ENCODE data around the gene SLC38A2.

Gene SLC38A2

GRCh38 chr12:46380022-46380796, 7.6 kb upstream of the SLC38A2 start:
- no peak for DNase-seq (ENCODE audit: low read depth, low spot score)
- H3K4me3 ChIP-seq (ENCODE audit: low read length) = no peak overlapping the region

DNA sequence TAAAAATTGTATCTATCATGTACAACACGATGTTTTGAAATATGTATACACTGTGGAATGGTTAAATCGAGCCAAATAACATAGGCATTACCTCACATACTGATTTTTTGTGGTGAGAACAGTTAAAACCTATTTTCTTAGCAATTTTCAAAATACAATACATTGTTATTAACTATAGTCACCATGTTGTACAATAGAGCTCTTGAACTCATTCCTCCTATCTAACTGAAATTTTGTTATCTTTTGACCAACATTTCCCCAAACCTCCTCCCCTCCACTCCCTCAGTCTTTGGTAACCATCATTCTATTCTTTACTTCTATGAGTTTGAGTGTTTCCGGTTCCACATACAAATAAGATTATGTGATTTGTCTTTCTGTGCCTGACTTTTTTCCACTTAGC, 6.8 kb upstream of the SLC38A2 start:
- DNase-seq (ENCODE audit: low read depth, low spot score) = no peak
- H3K4me3 ChIP-seq (ENCODE audit: low read length) = no peak overlapping the region

- DNase-seq (ENCODE audit: low read depth, low spot score) = no peak
- H3K4me3 ChIP-seq (ENCODE audit: low read length) = no peak overlapping the region
Observed at GRCh38 chr12:46378530-46378929, 6.0 kb upstream of the SLC38A2 start.

DNA sequence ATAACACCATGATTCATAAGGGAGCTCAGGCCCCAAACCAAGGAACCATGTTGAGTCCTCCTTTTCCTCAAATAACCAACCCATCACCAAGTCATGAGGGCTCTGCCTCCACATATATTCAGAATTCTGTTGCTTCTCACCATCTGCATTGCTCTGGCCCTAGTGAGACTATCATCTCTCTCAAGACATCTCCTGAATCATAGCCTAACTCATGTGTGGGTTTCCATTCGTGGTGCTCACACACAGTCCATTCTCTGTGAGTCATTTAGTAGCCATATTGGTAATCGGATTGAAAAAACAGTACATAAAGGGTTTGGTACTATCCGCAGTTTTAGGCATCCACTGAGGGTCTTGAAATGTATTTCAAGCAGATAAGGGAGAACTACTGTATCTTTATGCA, 5.1 kb upstream of the SLC38A2 start:
- no peak for DNase-seq (ENCODE audit: low read depth, low spot score)
- H3K4me3 ChIP-seq (ENCODE audit: low read length) = no peak overlapping the region

GRCh38 chr12:46376579-46376978, 4.0 kb upstream of the SLC38A2 start:
- no peak overlapping the region for H3K4me3 ChIP-seq (ENCODE audit: low read length)
- DNase-seq (ENCODE audit: low read depth, low spot score) = no peak

DNA sequence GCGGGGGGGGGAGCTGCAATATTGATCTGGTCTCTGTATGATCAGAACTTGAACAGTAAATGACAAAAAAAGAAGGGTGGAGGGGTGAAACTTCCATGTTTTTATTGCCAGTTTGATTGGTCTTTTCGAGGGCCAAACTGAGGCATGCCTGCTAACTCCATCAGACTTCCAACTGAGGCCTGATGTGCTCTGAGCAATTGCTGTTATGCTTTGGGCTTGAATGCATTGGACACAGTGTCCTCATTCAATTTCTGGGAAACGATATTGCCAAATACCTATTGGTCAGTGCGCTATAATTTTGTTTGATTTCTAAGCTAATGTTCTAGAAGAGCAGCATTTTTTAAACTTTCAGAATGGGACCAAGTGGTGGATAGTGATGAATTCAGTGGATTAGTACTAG, 2.1 kb upstream of the SLC38A2 start:
- no peak overlapping the region for H3K4me3 ChIP-seq (ENCODE audit: low read length)

GRCh38 chr12:46374310-46374709, 1.7 kb upstream of the SLC38A2 start:
- DNase-seq (ENCODE audit: low read depth, low spot score) = no peak
- no peak overlapping the region for H3K4me3 ChIP-seq (ENCODE audit: low read length)

More for the DNA sequence above, 2.1 kb upstream of the SLC38A2 start:
- no peak for DNase-seq (ENCODE audit: low read depth, low spot score)

- H3K4me3 ChIP-seq (ENCODE audit: low read length) = peak overlapping the region; percentile 95
- no peak for DNase-seq (ENCODE audit: low read depth, low spot score)
Observed at GRCh38 chr12:46373301-46374296, 1.0 kb upstream of the SLC38A2 start.

GRCh38 chr12:46371718-46372543, 642 bp downstream of the SLC38A2 start:
- no peak for DNase-seq (ENCODE audit: low read depth, low spot score)
- peak overlapping the region; percentile 95 for H3K4me3 ChIP-seq (ENCODE audit: low read length)

GRCh38 chr12:46370792-46371717, 1.5 kb downstream of the SLC38A2 start:
- peak; percentile 82 for DNase-seq (ENCODE audit: low read depth, low spot score)
- H3K4me3 ChIP-seq (ENCODE audit: low read length) = peak overlapping the region; percentile 95

- H3K4me3 ChIP-seq (ENCODE audit: low read length) = peak overlapping the region; percentile 95
- no peak for DNase-seq (ENCODE audit: low read depth, low spot score)
Observed at GRCh38 chr12:46370380-46370734, 2.2 kb downstream of the SLC38A2 start.

DNA sequence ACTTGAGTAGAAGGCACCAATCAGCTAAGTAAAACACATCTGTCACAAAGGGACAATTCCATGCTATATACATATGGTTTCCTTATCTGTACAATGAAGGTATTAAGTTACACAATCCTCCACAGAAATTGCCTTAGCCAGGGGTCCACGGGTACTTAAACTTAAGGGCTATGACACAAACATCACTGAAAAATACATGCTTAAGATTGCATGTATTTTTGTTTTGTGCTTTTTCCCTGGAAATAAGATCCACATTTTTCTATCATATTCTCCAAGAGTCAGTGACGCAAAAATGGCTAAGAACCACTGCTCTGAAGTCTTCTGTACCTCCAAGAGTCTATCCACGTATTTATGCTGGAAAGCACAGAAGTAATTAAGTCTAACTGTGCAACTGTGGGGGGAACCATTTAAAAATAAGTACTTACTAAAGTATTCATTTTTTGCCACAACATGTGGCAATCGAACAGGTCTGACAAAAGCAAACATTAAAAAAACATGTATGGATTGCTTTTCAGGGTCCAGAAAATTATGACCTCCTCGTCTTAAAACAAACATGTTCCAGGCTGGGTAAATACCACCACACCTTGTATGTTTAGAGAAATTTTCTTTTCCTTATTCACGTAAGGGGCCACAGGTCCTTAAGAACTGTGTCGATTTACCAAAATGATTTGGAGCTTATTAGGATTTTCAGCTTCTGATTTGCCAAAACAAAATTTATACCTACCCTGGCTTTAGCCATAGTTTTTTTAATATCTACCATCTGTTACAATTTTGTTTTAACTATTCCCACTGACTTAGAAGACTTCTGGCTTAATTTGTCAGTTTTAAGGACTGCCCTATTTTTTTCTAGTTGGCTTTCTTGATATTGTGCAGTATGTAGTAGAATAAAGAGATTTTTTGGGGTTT, 2.8 kb downstream of the SLC38A2 start:
- DNase-seq (ENCODE audit: low read depth, low spot score) = no peak
- no peak overlapping the region for H3K4me3 ChIP-seq (ENCODE audit: low read length)

DNA sequence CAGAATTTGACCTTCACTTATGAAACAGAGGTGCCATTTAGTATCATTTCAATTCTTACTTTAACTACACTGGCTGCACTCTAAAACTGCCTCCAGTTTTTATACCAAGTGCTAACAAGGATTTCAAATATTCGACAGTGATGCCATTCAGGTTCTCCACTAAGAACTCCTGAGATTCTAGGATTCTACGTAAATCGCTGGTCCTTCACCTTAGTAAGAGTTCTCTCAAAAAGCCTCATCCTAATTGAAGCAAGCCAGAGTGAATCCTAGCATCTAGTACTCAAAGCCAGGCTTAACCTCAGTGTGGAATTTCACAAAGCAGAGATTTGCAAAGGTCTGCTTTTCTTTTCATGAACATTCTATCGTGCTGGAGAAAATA, 3.5 kb downstream of the SLC38A2 start:
- H3K4me3 ChIP-seq (ENCODE audit: low read length) = no peak overlapping the region

GRCh38 chr12:46368684-46369083, 3.9 kb downstream of the SLC38A2 start:
- no peak for DNase-seq (ENCODE audit: low read depth, low spot score)
- H3K4me3 ChIP-seq (ENCODE audit: low read length) = no peak overlapping the region

More for the DNA sequence above, 3.5 kb downstream of the SLC38A2 start:
- no peak for DNase-seq (ENCODE audit: low read depth, low spot score)

DNA sequence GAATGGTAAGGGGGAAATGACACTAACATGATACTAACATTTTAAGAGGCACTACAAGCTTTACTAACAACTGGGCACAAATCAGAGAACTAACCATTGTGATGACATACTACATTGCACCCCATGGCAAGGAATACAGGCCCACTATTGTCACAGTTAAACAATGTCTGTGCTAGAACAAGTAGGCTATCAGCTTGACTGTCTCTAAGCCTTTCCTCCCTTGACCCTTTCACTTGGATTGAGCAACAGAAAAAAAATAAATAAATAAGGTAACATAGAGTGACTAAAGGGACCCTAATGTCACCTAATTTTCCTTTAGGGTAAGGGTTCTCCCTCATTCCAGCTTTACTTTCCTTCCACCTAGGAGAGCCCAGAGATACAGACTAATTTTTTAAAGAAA, 4.4 kb downstream of the SLC38A2 start:
- no peak for DNase-seq (ENCODE audit: low read depth, low spot score)
- H3K4me3 ChIP-seq (ENCODE audit: low read length) = no peak overlapping the region

- H3K4me3 ChIP-seq (ENCODE audit: low read length) = no peak overlapping the region
Observed at GRCh38 chr12:46367351-46368029, 5.1 kb downstream of the SLC38A2 start.

GRCh38 chr12:46366771-46367170, 5.8 kb downstream of the SLC38A2 start:
- no peak overlapping the region for H3K4me3 ChIP-seq (ENCODE audit: low read length)
- DNase-seq (ENCODE audit: low read depth, low spot score) = no peak

More at GRCh38 chr12:46367351-46368029, 5.1 kb downstream of the SLC38A2 start:
- DNase-seq (ENCODE audit: low read depth, low spot score) = no peak
